Measurements from ENCODE around the gene ZNF408.

DNA sequence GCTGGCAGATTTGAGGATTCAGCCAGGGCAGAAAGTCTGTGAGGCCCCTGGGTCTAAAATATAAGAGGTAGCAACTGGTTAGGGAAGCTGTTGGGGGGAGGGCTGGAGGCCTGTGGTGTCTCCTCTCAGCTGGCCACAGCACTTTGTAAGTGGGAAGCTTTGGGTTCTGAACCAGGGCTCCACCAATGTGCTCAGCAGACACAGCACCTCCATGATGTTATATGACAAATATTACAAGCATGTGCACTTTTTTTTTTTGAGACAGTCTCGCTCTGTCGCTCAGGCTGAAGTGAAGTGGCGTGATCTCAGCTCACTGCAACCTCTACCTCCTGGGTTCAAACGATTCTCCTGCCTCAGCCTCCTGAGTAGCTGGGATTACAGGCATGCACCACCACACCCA is 8.4 kb upstream of the ZNF408 start:
- TF ChIP-seq, protein P1, sequence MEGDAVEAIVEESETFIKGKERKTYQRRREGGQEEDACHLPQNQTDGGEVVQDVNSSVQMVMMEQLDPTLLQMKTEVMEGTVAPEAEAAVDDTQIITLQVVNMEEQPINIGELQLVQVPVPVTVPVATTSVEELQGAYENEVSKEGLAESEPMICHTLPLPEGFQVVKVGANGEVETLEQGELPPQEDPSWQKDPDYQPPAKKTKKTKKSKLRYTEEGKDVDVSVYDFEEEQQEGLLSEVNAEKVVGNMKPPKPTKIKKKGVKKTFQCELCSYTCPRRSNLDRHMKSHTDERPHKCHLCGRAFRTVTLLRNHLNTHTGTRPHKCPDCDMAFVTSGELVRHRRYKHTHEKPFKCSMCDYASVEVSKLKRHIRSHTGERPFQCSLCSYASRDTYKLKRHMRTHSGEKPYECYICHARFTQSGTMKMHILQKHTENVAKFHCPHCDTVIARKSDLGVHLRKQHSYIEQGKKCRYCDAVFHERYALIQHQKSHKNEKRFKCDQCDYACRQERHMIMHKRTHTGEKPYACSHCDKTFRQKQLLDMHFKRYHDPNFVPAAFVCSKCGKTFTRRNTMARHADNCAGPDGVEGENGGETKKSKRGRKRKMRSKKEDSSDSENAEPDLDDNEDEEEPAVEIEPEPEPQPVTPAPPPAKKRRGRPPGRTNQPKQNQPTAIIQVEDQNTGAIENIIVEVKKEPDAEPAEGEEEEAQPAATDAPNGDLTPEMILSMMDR (IDR thresholded peaks at IDR 0.05): no peak
- TF ChIP-seq POLR2A (IDR thresholded peaks at IDR 0.05): no peak
